ENCODE data around the gene HTRA2. TPM values are rescaled to one million over a fixed set of nuclear protein-coding genes. Genes with fewer than 3 reads are reported as not detected.

The HTRA2 gene
- total and polyA plus RNA-seq, 9 of the 15 experiments (the other 6 are each of a cell fraction or from before 2014, with no cell fraction given), result 54.2 to 71.2 (median 65.8) TPM

GRCh38 chr2:74507145-74507925 lies 22.4 kb upstream of the HTRA2 start, which contains the start of gene PCGF1 (continued):
- TF ChIP-seq REST (IDR thresholded peaks at IDR 0.05; ENCODE audit: borderline replicate concordance), result peak; percentile 10; the same call in 1 of the 2 replicates
- 0 out of 2 replicates have a peak, but pooled peaks have one; percentile 28 for TF ChIP-seq REST (CRISPR knock-in tag; IDR thresholded peaks at IDR 0.05; ENCODE audit: low read depth)
- TF ChIP-seq PHF21A (IDR thresholded peaks at IDR 0.05; ENCODE audit: borderline replicate concordance, low read depth), result peak; percentile 13; the same call in 1 of the 2 replicates
- TF ChIP-seq PCBP1 (IDR thresholded peaks at IDR 0.05; ENCODE audit: low read depth, low read length, poor library complexity, severe bottlenecking), result peak; percentile 92
- TF ChIP-seq ZNF436 (CRISPR knock-in tag; IDR thresholded peaks at IDR 0.05), result no peak
- TF ChIP-seq HINFP (tag; conservative IDR thresholded peaks at IDR 0.05; ENCODE audit: low read depth), result no peak
- peak; percentile 15 to 30; a peak in 3 of 4 replicates for TF ChIP-seq RAD21 (CRISPR knock-in tag; conservative IDR thresholded peaks at IDR 0.05 in 1 of 2, IDR thresholded peaks at IDR 0.05 in 1 of 2)
- TF ChIP-seq SRSF3 (IDR thresholded peaks at IDR 0.05; ENCODE audit: insufficient read depth, low read length), result no peak
- TF ChIP-seq RB1 (IDR thresholded peaks at IDR 0.05; ENCODE audit: low read depth), result peak; percentile 19; the same call in 1 of the 2 replicates
- TF ChIP-seq TFAM (CRISPR knock-in tag; conservative IDR thresholded peaks at IDR 0.05), result no peak
- peak; percentile 79; the same call in 1 of the 2 replicates for TF ChIP-seq ELF2 (CRISPR knock-in tag; IDR thresholded peaks at IDR 0.05)

All from K562 (cell line).